Measurements from ENCODE around the gene BMP8A. TPM values are rescaled to one million over a fixed set of nuclear protein-coding genes. Genes with fewer than 3 reads are reported as not detected.

Gene BMP8A
- total and polyA plus RNA-seq, 2 of the 8 experiments (the other 6 are each of a cell fraction or from before 2014, with no cell fraction given), result 0.38 to 0.43 TPM

- Histone ChIP-seq H3K9ac (replicated peaks in 1 of 4; ENCODE audit: extremely low read depth in 1 of 4, low read depth in 3 of 4, low read length in 3 of 4) (no peak overlapping the region), H3K4me2 (ENCODE audit: insufficient read depth in 1 of 2, low read depth in 2 of 2, low read length in 2 of 2) (no peak overlapping the region), H3K4ac (replicated peaks; ENCODE audit: insufficient read length, low read depth, low read length) (no peak overlapping the region), H3K23me2 (ENCODE audit: low read depth, low read length) (no peaks in the 10 kb centered on the region), H4K91ac (replicated peaks; ENCODE audit: insufficient read length, low read length) (no peak overlapping the region), H2BK120ac (replicated peaks; ENCODE audit: low read depth, low read length) (no peak overlapping the region), H4K20me1 (replicated peaks in 1 of 2; ENCODE audit: control insufficient read depth in 1 of 2, insufficient read depth in 2 of 2, low read length in 2 of 2) (no peaks in the 10 kb centered on the region), H3K36me3 (ENCODE audit: control insufficient read depth in 2 of 4, insufficient read depth in 4 of 4, low read length in 3 of 4) (no peaks in the 10 kb centered on the region), H4K8ac (ENCODE audit: extremely low read depth, insufficient read depth, low read length) (no peak overlapping the region), H3K79me2 (ENCODE audit: control insufficient read depth in 1 of 2, insufficient read depth in 2 of 2, low read length in 2 of 2) (no peaks in the 10 kb centered on the region), H2AK5ac (ENCODE audit: low read depth, low read length) (no peak overlapping the region), H3K79me1 (ENCODE audit: low read depth, low read length) (no peaks in the 10 kb centered on the region), H3K18ac (ENCODE audit: extremely low read depth, low read length) (no peak overlapping the region), H3K14ac (ENCODE audit: insufficient read length) (no peak overlapping the region), H3K27me3 (replicated peaks in 1 of 4; ENCODE audit: control insufficient read depth in 3 of 4, extremely low read depth in 1 of 4, insufficient read depth in 3 of 4, low read length in 3 of 4) (no peaks in the 10 kb centered on the region; a peak in 1 of 7 replicates), H4K5ac (ENCODE audit: insufficient read length, low read depth, low read length) (no peak overlapping the region), H2BK12ac (ENCODE audit: low read depth, low read length) (no peak overlapping the region), H2AFZ (ENCODE audit: low read length) (no peak overlapping the region), H3K56ac (replicated peaks; ENCODE audit: insufficient read length, low read depth, low read length) (no peak overlapping the region), H2BK20ac (ENCODE audit: low read length) (no peak overlapping the region), H3K27ac (ENCODE audit: low read depth, low read length) (no peak overlapping the region), H3K4me1 (replicated peaks in 1 of 4; ENCODE audit: control insufficient read depth in 3 of 4, insufficient read depth in 4 of 4, low read length in 3 of 4) (peaks cover 0 to 3% (median 0%) of the 10 kb centered on the region in 4 experiments; a peak in 2 of 7 replicates), H3K23ac (ENCODE audit: insufficient read length) (no peak overlapping the region), H3K9me3 (ENCODE audit: insufficient read depth in 2 of 2, low read depth in 1 of 2, low read length in 1 of 2) (peaks cover 0 to 2% of the 10 kb centered on the region in 2 experiments; a peak in 1 of 4 replicates), H2BK15ac (ENCODE audit: low read length) (no peak overlapping the region), H2BK5ac (ENCODE audit: low read depth, low read length) (no peak overlapping the region), H3K4me3 (ENCODE audit: extremely low read depth in 1 of 4, insufficient read depth in 2 of 4, low read depth in 3 of 4, low read length in 4 of 4) (no peak overlapping the region)
- no peak for FAIRE-seq
- CTCF ChIA-PET (ENCODE audit: partially characterized antibody), result interaction anchor here (0.7 kb wide), 1 partner anchor 298 kb away, joined by 3 read pairs; no protein-coding TSS in a partner anchor
- POLR2A ChIA-PET (ENCODE audit: partially characterized antibody), result interaction anchor here (2.0 kb wide), 1 partner anchor 10 kb away, joined by 8 read pairs; the partner anchor contains the start of gene BMP8A
- DNase-seq (ENCODE audit: low read depth in 1 of 2, low spot score in 2 of 2), result no peak
- WGBS, 2 experiments (ENCODE audit: extremely low coverage in 1 of 2, insufficient coverage in 1 of 2, insufficient read length in 1 of 2, insufficient replicate concordance in 2 of 2, low coverage in 1 of 2, low lambda C conversion rate in 2 of 2, missing lambda C conversion rate in 1 of 2), result 76% methylated on average over 4 of the region's 4 CpGs; no CpG with 5 or more reads in 1 of the 2 experiments
- no peak for TF ChIP-seq EGR1 (IDR thresholded peaks at IDR 0.05; ENCODE audit: borderline replicate concordance, low read depth, low read length)
- TF ChIP-seq RFX5 (IDR thresholded peaks at IDR 0.05; ENCODE audit: borderline replicate concordance, low read depth, low read length), result no peak
- TF ChIP-seq SRF (IDR thresholded peaks at IDR 0.05; ENCODE audit: low read depth, low read length), result no peak
- no peak for TF ChIP-seq GTF2F1 (IDR thresholded peaks at IDR 0.05; ENCODE audit: borderline replicate concordance, low read depth, low read length)
- no peak for TF ChIP-seq ATF3 (IDR thresholded peaks at IDR 0.05; ENCODE audit: insufficient read depth, low read depth, low read length)
- TF ChIP-seq EZH2 (IDR thresholded peaks at IDR 0.05; ENCODE audit: low read depth, low read length, severe bottlenecking), result no peak
- no peak for TF ChIP-seq TCF12 (IDR thresholded peaks at IDR 0.05; ENCODE audit: low read depth, low read length)
- no peak for TF ChIP-seq CREB1 (IDR thresholded peaks at IDR 0.05)
- no peak for TF ChIP-seq E2F6 (IDR thresholded peaks at IDR 0.05)
- TF ChIP-seq HDAC2 (IDR thresholded peaks at IDR 0.05; ENCODE audit: borderline replicate concordance in 1 of 2, low read depth in 2 of 2, low read length in 2 of 2), result no peak
- no peak for TF ChIP-seq CBX5 (IDR thresholded peaks at IDR 0.05; ENCODE audit: low read depth, low read length)
Measured at GRCh38 chr1:39500862-39501389, 9.5 kb downstream of the BMP8A start.

All from H1 (cell line).